Measurements from ENCODE around the gene APC.

Gene APC

GRCh38 chr5:112717506-112718082 lies 20.1 kb upstream of the APC start:
- DNase-seq = no peak

DNA sequence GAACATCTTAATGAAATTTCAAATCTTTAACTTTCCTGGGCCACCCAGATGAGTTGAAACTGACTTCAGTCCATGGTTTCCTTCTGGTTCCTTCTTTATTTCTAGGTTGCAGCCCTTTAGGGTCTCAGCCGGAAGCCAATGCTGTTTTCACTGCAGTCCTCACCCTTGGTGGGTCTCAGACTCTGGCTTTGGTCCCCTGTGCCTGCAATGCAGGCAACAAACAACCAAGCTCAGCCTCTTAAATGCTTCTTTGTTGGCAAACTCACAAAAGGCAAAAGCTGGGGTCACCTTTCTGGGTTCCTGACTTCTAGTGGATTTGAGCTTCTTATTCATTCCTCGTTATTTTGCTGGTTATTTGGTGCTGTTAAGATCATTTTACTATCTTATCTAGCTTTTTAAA lies 19.3 kb upstream of the APC start:
- DNase-seq = no peak

GRCh38 chr5:112720576-112720975 lies 17.1 kb upstream of the APC start:
- no peak for DNase-seq

GRCh38 chr5:112724901-112725300 lies 12.8 kb upstream of the APC start:
- DNase-seq = no peak

GRCh38 chr5:112729630-112730029 lies 8.1 kb upstream of the APC start:
- DNase-seq = no peak

- no peak for DNase-seq
These were observed 5.6 kb upstream of the APC start for GRCh38 chr5:112732131-112732530.

- no peak for DNase-seq
These were observed 4.1 kb upstream of the APC start for GRCh38 chr5:112733586-112733985.

DNA sequence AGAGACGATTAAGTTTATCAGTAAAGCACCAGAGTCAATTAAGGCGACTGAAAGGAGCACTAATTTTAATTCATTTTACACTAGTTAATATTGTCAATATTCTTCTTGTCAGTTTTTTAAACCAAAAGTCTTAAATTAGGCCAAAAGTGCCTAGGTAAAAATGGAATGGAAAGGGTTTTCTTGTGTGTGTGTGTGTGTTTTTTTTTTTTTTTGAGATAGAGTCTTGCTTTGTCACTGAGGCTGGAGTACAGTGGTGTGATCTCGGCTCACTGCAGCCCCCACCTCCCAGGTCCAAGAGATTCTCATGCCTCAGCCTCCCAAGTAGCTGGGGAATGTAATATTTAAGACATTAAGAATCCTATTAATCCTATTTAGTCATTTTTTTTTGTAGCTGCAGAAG lies 3.1 kb upstream of the APC start:
- no peak for DNase-seq

- no peak for DNase-seq
These were observed 2.0 kb upstream of the APC start for GRCh38 chr5:112735702-112736101.

DNA sequence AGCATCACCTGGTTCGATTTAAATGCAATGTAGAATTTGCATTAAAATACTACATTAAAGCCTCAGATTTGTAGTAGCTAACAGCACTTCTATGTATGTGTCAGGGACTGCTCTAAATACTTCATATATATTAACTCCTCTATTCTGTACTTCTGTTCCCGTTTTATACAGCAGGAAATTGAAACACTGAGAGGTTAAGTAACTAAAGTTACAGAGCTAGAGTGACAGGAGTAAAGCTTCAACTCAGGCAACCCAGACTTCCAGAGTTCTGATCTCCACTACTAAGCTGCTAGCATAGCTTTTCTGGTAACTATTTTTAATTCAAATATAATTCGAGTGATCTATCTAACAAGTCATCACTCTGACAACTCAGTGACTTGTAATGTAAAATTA lies 619 bp upstream of the APC start:
- no peak for DNase-seq

DNA sequence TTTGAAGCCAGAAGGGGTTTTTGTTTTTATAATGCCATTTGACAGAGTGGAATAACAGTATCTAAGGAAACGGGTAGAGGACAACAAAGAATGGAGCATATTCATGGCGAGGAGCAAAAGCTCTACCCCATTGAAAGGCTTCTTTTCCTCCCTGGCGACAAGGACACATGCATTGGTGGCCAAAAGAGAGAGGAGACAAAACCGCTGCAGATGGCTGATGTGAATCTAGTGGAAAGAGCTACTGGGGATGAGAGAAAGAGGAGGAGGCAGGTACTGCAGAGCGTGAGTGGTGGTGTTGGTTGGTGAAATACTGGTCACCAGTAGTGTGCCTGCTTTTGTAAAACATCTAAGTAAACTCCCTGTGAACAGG lies 491 bp downstream of the APC start:
- DNase-seq = no peak

DNA sequence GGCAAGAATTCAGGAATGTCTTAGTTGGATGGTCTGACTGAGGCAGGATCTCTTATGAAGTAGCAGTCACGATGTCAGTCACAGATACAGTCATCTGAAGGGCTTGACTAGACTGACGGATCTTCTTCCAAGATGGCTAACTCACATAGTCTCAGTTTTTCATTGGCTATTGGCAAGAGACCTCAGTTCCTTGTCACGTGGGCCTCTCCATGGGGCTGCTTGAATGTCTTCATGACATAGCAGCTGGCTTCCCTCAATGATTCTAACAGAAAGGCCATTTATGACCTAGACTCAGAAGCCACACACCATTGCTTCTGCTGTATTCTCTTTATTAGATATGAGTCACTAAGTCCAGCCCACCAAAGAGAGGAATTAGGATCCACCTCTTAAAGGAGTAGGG lies 4.7 kb downstream of the APC start:
- DNase-seq = no peak

DNA sequence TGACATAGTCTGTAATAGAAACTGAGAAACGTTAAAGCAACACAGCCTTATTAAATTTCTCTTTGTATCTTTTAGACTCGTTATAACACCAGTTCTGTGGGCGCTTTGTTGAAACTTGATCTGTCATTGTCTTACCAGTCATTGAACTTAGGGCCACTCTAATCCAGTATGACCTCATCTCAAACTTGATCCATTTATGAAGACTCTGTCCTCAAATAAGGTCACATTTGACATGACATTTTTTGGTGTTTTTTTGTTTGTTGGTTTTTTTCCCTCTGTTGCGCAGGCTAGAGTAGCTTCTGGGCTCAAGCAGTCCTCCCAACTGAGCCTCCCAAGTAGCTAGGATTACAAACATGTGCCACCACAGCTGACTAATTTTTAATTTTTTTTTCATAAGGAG lies 5.9 kb downstream of the APC start:
- DNase-seq = no peak

- DNase-seq = no peak
These were observed 14.7 kb downstream of the APC start for GRCh38 chr5:112752335-112752734.

GRCh38 chr5:112755703-112756102 lies 18.0 kb downstream of the APC start:
- DNase-seq = no peak

GRCh38 chr5:112757468-112758208 lies 20.0 kb downstream of the APC start:
- no peak for DNase-seq

DNA sequence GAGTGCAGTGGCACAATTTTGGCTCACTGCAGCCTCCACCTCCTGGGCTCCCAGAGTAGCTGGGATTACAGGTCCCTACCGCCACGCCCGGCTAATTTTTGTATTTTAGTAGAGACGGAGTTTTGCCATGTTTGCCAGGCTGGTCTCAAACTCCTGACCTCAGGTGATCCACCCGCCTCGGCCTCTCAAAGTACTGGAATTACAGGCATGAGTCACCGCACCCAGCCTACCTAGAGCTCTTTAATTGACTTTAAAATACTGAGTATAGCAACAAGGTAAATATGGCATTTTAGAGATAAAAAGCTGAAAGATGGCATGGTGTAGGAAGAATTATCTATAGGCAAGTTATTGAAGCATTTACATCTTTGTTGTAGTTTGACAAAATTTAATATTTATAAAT lies 21.0 kb downstream of the APC start:
- DNase-seq = no peak

DNA sequence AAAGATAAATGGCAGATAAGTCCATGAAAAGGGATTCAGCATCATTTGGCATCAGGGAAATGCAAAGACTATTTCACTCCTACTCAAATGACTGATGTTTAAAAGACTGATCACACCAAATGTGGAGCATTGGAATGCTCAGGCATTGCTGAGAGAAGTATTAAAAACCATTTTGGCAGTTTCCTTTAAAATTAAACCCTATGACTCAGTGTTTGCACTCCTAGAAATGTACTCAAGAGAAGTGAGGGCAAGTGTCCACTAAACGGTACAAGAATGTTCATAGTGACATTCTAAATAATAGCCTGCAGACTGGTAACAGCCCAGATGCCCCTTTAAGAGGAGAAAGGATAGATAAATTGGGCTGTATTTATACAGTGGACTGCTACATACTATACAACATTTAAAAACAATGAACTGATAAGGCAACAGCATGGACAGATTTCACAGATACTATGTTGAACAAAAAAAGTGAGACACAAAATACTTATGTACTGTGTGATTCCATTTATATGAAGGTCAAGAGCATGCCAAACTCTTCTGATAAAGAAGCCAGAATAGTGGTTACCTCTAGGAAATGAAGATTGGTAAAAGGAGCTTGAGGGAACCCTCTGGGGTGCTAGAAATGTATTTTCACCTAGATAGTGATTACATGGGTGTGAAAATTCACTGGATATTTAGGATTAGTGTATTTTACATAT lies 24.6 kb downstream of the APC start:
- no peak for DNase-seq

DNA sequence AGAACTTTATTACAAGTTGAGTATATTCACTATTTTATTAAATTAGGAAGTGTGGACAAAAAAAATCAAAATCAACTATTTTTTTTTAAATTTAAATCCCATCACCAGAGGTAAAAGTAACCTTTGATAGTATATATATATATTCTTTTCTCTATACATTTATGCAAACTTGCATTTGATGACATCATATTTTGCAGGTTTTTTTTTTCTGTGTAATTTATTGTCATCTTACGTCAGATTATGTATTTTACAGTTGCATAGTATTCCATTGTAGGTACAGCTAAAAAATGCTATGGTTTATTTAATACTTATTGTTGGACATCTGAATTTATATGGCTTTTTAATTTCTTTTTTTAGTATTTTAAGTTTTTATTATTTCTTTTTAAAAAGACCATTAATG lies 25.5 kb downstream of the APC start:
- DNase-seq = no peak

DNA sequence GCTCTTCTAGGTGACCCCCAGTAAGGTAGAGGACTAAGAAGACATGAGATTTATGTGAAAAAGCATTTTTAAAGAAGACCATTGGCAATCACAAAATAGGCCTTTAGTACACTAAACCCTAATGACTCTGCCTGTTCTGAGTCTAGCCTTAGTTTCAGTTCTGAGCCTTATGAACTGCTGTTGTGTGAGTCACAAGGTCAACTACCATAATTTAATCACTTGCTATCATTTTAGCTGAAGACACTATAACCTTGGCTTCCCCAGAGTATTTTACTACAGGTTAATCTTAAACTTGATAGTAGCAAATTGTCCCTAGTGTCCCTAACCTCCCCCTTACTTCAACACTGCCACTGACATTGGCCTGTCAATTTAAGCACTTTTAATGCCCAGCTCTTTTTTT lies 34.4 kb downstream of the APC start:
- DNase-seq = no peak

GRCh38 chr5:112776301-112776856 lies 38.7 kb downstream of the APC start:
- no peak for DNase-seq

DNA sequence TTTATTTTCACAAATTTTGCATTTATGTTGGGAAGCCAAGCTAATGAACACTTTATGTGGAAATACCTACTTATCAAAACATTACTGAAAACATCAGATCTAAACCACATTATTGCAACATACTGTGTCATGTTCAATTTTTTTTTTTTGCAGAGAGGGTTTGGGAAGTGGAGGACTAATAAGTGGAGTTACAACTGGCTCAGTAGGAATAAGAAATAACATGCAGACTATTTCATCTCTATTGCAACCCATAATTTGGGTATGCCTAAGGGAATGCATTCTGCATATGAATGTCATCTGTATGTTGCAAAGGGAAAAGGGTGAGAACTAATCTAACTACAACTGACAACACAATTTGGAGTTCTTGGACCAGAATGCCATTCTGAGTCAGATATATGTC lies 41.8 kb downstream of the APC start:
- DNase-seq = no peak

- no peak for DNase-seq
These were observed 47.0 kb downstream of the APC start for GRCh38 chr5:112784726-112785125.

GRCh38 chr5:112787261-112787660 lies 49.6 kb downstream of the APC start:
- no peak for DNase-seq
